ENCODE results near the gene BFSP2. TPM values are rescaled to one million over a fixed set of nuclear protein-coding genes. Genes with fewer than 3 reads are reported as not detected.
"Not testable (repeated sequence)": the region's sequence is repeated elsewhere in the genome, so short reads cannot be mapped to it uniquely, and the experiment has no call there.

The BFSP2 gene
- total RNA-seq, 4 donors from 2014 or later = not detected

- no peak overlapping the region for H3K27ac ChIP-seq
- intact Hi-C loops (cut with DNase I; ENCODE audit: low total_unique reads) = no loop called here
- no peaks in the 10 kb centered on the region for H3K4me1 ChIP-seq
Observed at GRCh38 chr3:133477487-133477886, 77.6 kb downstream of the BFSP2 start.

DNA sequence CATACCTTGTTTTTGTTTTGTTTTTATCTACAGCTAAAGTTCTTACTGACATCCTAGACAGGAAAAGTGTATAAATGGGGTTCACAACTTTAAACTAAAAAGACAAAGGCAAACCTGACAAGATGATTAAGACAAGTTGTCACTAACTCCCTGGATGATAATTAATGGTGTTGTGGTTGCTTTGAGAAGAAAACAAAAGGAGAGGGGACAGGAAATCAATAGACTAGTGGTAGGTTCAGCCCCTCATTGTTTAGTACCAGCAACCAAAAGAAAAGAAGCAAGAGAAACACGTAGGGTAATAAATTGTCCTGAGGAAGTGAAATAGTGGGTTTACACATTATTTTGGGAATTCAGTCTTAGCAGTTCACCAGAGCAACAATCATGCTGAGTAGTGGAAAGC lies 78.8 kb downstream of the BFSP2 start:
- Histone ChIP-seq H3K4me3 (no peak overlapping the region), H3K27ac (no peak overlapping the region), H3K4me1 (no peaks in the 10 kb centered on the region), H3K36me3 (no peaks in the 10 kb centered on the region), H3K9me3 (no peaks in the 10 kb centered on the region), H3K27me3 (no peaks in the 10 kb centered on the region)
- DNase-seq = no peak
- intact Hi-C loops (cut with DNase I; ENCODE audit: low total_unique reads) = no loop called here
- TF ChIP-seq POLR2A (IDR thresholded peaks at IDR 0.05) = no peak
- TF ChIP-seq, protein P1, sequence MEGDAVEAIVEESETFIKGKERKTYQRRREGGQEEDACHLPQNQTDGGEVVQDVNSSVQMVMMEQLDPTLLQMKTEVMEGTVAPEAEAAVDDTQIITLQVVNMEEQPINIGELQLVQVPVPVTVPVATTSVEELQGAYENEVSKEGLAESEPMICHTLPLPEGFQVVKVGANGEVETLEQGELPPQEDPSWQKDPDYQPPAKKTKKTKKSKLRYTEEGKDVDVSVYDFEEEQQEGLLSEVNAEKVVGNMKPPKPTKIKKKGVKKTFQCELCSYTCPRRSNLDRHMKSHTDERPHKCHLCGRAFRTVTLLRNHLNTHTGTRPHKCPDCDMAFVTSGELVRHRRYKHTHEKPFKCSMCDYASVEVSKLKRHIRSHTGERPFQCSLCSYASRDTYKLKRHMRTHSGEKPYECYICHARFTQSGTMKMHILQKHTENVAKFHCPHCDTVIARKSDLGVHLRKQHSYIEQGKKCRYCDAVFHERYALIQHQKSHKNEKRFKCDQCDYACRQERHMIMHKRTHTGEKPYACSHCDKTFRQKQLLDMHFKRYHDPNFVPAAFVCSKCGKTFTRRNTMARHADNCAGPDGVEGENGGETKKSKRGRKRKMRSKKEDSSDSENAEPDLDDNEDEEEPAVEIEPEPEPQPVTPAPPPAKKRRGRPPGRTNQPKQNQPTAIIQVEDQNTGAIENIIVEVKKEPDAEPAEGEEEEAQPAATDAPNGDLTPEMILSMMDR (IDR thresholded peaks at IDR 0.05) = no peak

More at GRCh38 chr3:133477487-133477886, 77.6 kb downstream of the BFSP2 start:
- Histone ChIP-seq H3K36me3 (no peaks in the 10 kb centered on the region), H3K27me3 (no peaks in the 10 kb centered on the region), H3K9me3 (no peaks in the 10 kb centered on the region), H3K4me3 (no peak overlapping the region)
- TF ChIP-seq, protein P1 (IDR thresholded peaks at IDR 0.05) = no peak
- no peak for TF ChIP-seq POLR2A (IDR thresholded peaks at IDR 0.05)
- no peak for DNase-seq

- no peaks in the 10 kb centered on the region for H3K27me3 ChIP-seq
- no peaks in the 10 kb centered on the region for H3K9me3 ChIP-seq
- TF ChIP-seq, protein P1 (IDR thresholded peaks at IDR 0.05) = no peak
- no peak for TF ChIP-seq POLR2A (IDR thresholded peaks at IDR 0.05)
- no peak overlapping the region for H3K4me3 ChIP-seq
- DNase-seq = no peak
- no peak overlapping the region for H3K27ac ChIP-seq
- intact Hi-C loops (cut with DNase I; ENCODE audit: low total_unique reads) = no loop called here
- H3K36me3 ChIP-seq = no peaks in the 10 kb centered on the region
- H3K4me1 ChIP-seq = no peaks in the 10 kb centered on the region
Observed at GRCh38 chr3:133479401-133479800, 79.5 kb downstream of the BFSP2 start.

DNA sequence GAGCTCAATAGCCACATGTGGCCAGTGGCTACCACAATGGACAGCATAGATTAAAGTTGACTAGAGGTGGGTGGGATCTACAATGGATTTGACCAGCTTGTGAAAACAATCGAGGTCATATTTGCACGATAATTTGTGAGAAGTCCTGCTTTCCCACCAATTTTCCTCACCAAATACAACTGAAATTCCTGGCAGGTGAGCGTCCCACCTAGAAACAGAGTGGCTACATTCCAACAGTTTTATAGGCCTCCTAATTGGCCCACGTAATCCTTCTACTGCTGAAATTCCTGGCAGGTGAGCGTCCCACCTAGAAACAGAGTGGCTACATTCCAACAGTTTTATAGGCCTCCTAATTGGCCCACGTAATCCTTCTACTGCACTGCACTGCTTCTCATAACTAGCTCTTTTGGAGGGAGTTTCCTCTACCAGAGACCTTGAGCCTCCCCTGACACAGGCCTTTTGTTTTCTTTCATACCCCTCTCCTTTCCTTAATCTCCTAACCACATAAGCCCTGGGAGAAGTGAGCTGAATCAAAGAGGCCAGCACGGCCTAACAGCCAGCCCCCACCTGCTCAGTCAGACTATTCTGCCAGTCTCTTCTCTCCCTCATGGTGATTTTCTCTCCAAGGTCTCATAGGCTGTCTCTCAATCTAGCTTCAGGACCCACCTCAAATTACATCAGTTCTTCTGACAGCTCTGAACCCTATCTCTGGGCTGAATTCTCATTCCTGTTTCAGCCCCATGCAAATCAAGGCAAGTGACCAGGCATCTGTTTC lies 80.2 kb downstream of the BFSP2 start:
- intact Hi-C loops (cut with DNase I; ENCODE audit: low total_unique reads) = no loop called here
- Histone ChIP-seq H3K27me3 (no peaks in the 10 kb centered on the region), H3K36me3 (no peaks in the 10 kb centered on the region), H3K4me3 (no peak overlapping the region), H3K9me3 (no peaks in the 10 kb centered on the region), H3K4me1 (no peaks in the 10 kb centered on the region), H3K27ac (no peak overlapping the region)
- TF ChIP-seq POLR2A (IDR thresholded peaks at IDR 0.05) = no peak
- TF ChIP-seq, protein P1 (IDR thresholded peaks at IDR 0.05) = no peak
- no peak for DNase-seq

GRCh38 chr3:133482474-133482873 lies 82.6 kb downstream of the BFSP2 start:
- H3K36me3 ChIP-seq; H3K9me3 ChIP-seq; H3K27ac ChIP-seq; H3K4me1 ChIP-seq; intact Hi-C loops (cut with DNase I; ENCODE audit: low total_unique reads); H3K4me3 ChIP-seq; DNase-seq; H3K27me3 ChIP-seq: not testable (repeated sequence)
